ENCODE data around the gene SLC5A2.
"Not testable (repeated sequence)": the region's sequence is repeated elsewhere in the genome, so short reads cannot be mapped to it uniquely, and the experiment has no call there.

The SLC5A2 gene

GRCh38 chr16:31483081-31483480 lies at the start of gene SLC5A2:
SLC5A2 (plus strand) TSS chr16:31483123; CDS start chr16:31483137, 14 bp downstream.
- Mint-ChIP-seq H3K27ac (no peak within 1 kb of the TSS), H3K27me3 (peaks cover 30 to 64% of the 10 kb centered on the region in 2 donors), H3K9me3 (no peaks in the 10 kb centered on the region), H3K36me3 (no peaks in the 10 kb centered on the region), H3K4me3 (no peak within 1 kb of the TSS), H3K4me1 (peaks cover 8 to 10% of the 10 kb centered on the region in 2 donors)
- ATAC-seq (replicated peaks) (no peak), DNase-seq (no peak)

GRCh38 chr16:31435341-31436220 lies 47.3 kb upstream of the SLC5A2 start:
- Mint-ChIP-seq H3K9me3 (no peaks in the 10 kb centered on the region), H3K4me3 (no peak overlapping the region), H3K27me3 (no peaks in the 10 kb centered on the region), H3K27ac (no peak overlapping the region), H3K36me3 (no peaks in the 10 kb centered on the region), H3K4me1 (peaks cover 11 to 26% of the 10 kb centered on the region in 2 donors)
- DNase-seq (no peak), ATAC-seq (replicated peaks) (no peak)

GRCh38 chr16:31436221-31437045 lies 46.5 kb upstream of the SLC5A2 start:
- no peaks in the 10 kb centered on the region for H3K9me3 Mint-ChIP-seq
- no peaks in the 10 kb centered on the region for H3K36me3 Mint-ChIP-seq
- ATAC-seq (replicated peaks) = no peak
- peaks cover 11 to 19% of the 10 kb centered on the region in 2 donors for H3K4me1 Mint-ChIP-seq
- no peaks in the 10 kb centered on the region for H3K27me3 Mint-ChIP-seq
- DNase-seq = no peak
- no peak overlapping the region for H3K4me3 Mint-ChIP-seq
- H3K27ac Mint-ChIP-seq = no peak overlapping the region

GRCh38 chr16:31438414-31438813 lies 44.5 kb upstream of the SLC5A2 start:
- H3K9me3 Mint-ChIP-seq = no peaks in the 10 kb centered on the region
- ATAC-seq (replicated peaks) = no peak
- no peak for DNase-seq
- no peak overlapping the region for H3K4me3 Mint-ChIP-seq
- no peak overlapping the region for H3K27ac Mint-ChIP-seq
- H3K27me3 Mint-ChIP-seq = peaks cover 4 to 6% of the 10 kb centered on the region in 2 donors
- no peaks in the 10 kb centered on the region for H3K36me3 Mint-ChIP-seq
- peaks cover 20 to 32% of the 10 kb centered on the region in 2 donors for H3K4me1 Mint-ChIP-seq

GRCh38 chr16:31439023-31439422 lies 43.9 kb upstream of the SLC5A2 start:
- H3K36me3 Mint-ChIP-seq, H3K4me3 Mint-ChIP-seq, DNase-seq, H3K27me3 Mint-ChIP-seq, H3K9me3 Mint-ChIP-seq, H3K27ac Mint-ChIP-seq: not testable (repeated sequence)
- ATAC-seq (replicated peaks) = peak in 1 of 2 donors; percentile 23
- peaks cover 20 to 32% of the 10 kb centered on the region in 2 donors for H3K4me1 Mint-ChIP-seq

- Mint-ChIP-seq H3K27ac (no peak overlapping the region), H3K27me3 (peaks cover 4 to 6% of the 10 kb centered on the region in 2 donors), H3K9me3 (no peaks in the 10 kb centered on the region), H3K4me3 (no peak overlapping the region), H3K4me1 (peaks cover 20 to 32% of the 10 kb centered on the region in 2 donors), H3K36me3 (no peaks in the 10 kb centered on the region)
- DNase-seq = no peak
- ATAC-seq (replicated peaks) = no peak
Observed at GRCh38 chr16:31439519-31439918, 43.4 kb upstream of the SLC5A2 start.

- Mint-ChIP-seq H3K27me3 (peaks cover 4 to 6% of the 10 kb centered on the region in 2 donors), H3K9me3 (no peaks in the 10 kb centered on the region), H3K4me1 (peaks cover 20 to 32% of the 10 kb centered on the region in 2 donors), H3K27ac (no peak overlapping the region), H3K36me3 (no peaks in the 10 kb centered on the region), H3K4me3 (no peak overlapping the region)
- ATAC-seq (replicated peaks) (no peak), DNase-seq (no peak)
Observed at GRCh38 chr16:31440516-31441184, 42.3 kb upstream of the SLC5A2 start.

GRCh38 chr16:31441956-31442355 lies 41.0 kb upstream of the SLC5A2 start:
- ATAC-seq (replicated peaks) (no peak), DNase-seq (no peak)
- peaks cover 0 to 5% of the 10 kb centered on the region in 2 donors for H3K36me3 Mint-ChIP-seq
- no peak overlapping the region for H3K27ac Mint-ChIP-seq
- H3K9me3 Mint-ChIP-seq = no peaks in the 10 kb centered on the region
- H3K4me1 Mint-ChIP-seq = peaks cover 23 to 32% of the 10 kb centered on the region in 2 donors
- peaks cover 4 to 6% of the 10 kb centered on the region in 2 donors for H3K27me3 Mint-ChIP-seq
- peak overlapping the region; percentile 77 to 88 for H3K4me3 Mint-ChIP-seq

- not testable (repeated sequence) for H3K27ac Mint-ChIP-seq; DNase-seq; H3K9me3 Mint-ChIP-seq; ATAC-seq (replicated peaks); H3K4me3 Mint-ChIP-seq; H3K36me3 Mint-ChIP-seq; H3K27me3 Mint-ChIP-seq
- H3K4me1 Mint-ChIP-seq = peaks cover 12 to 16% of the 10 kb centered on the region in 2 donors
Observed at GRCh38 chr16:31445931-31446330, 37.0 kb upstream of the SLC5A2 start.

GRCh38 chr16:31451201-31451600 lies 31.7 kb upstream of the SLC5A2 start:
- no peak overlapping the region for H3K4me3 Mint-ChIP-seq
- no peak for ATAC-seq (replicated peaks)
- peaks cover 10 to 14% of the 10 kb centered on the region in 2 donors for H3K36me3 Mint-ChIP-seq
- no peak for DNase-seq
- no peaks in the 10 kb centered on the region for H3K9me3 Mint-ChIP-seq
- H3K27me3 Mint-ChIP-seq = no peaks in the 10 kb centered on the region
- no peak overlapping the region for H3K27ac Mint-ChIP-seq
- peaks cover 19 to 39% of the 10 kb centered on the region in 2 donors for H3K4me1 Mint-ChIP-seq

GRCh38 chr16:31451681-31452351 lies 31.1 kb upstream of the SLC5A2 start:
- no peak overlapping the region for H3K4me3 Mint-ChIP-seq
- ATAC-seq (replicated peaks) = peak; percentile 65 to 74
- no peak for DNase-seq
- no peaks in the 10 kb centered on the region for H3K9me3 Mint-ChIP-seq
- H3K27me3 Mint-ChIP-seq = no peaks in the 10 kb centered on the region
- no peak overlapping the region for H3K27ac Mint-ChIP-seq
- H3K4me1 Mint-ChIP-seq = peaks cover 19 to 43% of the 10 kb centered on the region in 2 donors
- peaks cover 10 to 14% of the 10 kb centered on the region in 2 donors for H3K36me3 Mint-ChIP-seq

- DNase-seq = no peak
- ATAC-seq (replicated peaks) = no peak
- Mint-ChIP-seq H3K4me3 (no peak overlapping the region), H3K27me3 (no peaks in the 10 kb centered on the region), H3K27ac (no peak overlapping the region), H3K9me3 (no peaks in the 10 kb centered on the region), H3K36me3 (peaks cover 10 to 15% of the 10 kb centered on the region in 2 donors), H3K4me1 (peaks cover 20 to 47% of the 10 kb centered on the region in 2 donors)
Observed at GRCh38 chr16:31452631-31453106, 30.3 kb upstream of the SLC5A2 start.

- no peak for ATAC-seq (replicated peaks)
- Mint-ChIP-seq H3K9me3 (no peaks in the 10 kb centered on the region), H3K27ac (peak overlapping the region; percentile 2), H3K36me3 (peaks cover 16 to 21% of the 10 kb centered on the region in 2 donors), H3K4me3 (no peak overlapping the region), H3K4me1 (peaks cover 25 to 54% of the 10 kb centered on the region in 2 donors), H3K27me3 (no peaks in the 10 kb centered on the region)
- DNase-seq = no peak
Observed at GRCh38 chr16:31453255-31454204, 29.4 kb upstream of the SLC5A2 start.

Measured in stimulated activated naive B cell treated with anti-CD40 and anti-IgM and Interleukin-4, amounts not matched to agents 10 μg/mL and 1 μg/mL and 100 μg/mL, for 72 hours (primary cell).